Astrocyte (in vitro differentiated cells and primary cell): ENCODE data around the gene NCOA3. TPM values are rescaled to one million over a fixed set of nuclear protein-coding genes. Genes with fewer than 3 reads are reported as not detected.
"Not testable (repeated sequence)": the region's sequence is repeated elsewhere in the genome, so short reads cannot be mapped to it uniquely, and the experiment has no call there.

Source experiments
- DNase-seq: peaks from one replicate; pipeline ENCODE4 v3.0.0-alpha.2; 2010; ENCODE audit warnings: low read depth
- FAIRE-seq: peaks from 2 replicates; lab custom pipeline; 2011; peaks lifted over from hg19 to GRCh38; lab: Jason Lieb, UNC
- H2AFZ ChIP-seq: 2 replicates; pipeline ENCODE4 v1.6.0; 2012; ENCODE audit warnings: low read depth, low read length, inconsistent platforms
- H3K27ac ChIP-seq: 2 replicates; pipeline ENCODE4 v1.5.1; 2011; ENCODE audit warnings: low read depth, low read length, inconsistent platforms
- H3K27me3 ChIP-seq: 2 replicates; pipeline ENCODE4 v1.6.0; 2011; ENCODE audit warnings: low read length, inconsistent platforms; ENCODE audit not compliant: insufficient read depth
- H3K36me3 ChIP-seq: 2 replicates; pipeline ENCODE4 v1.5.1; 2011; ENCODE audit warnings: low read length, inconsistent platforms; ENCODE audit not compliant: insufficient read depth
- H3K4me1 ChIP-seq: 2 replicates; pipeline ENCODE4 v1.5.1; 2011; ENCODE audit warnings: low read length, inconsistent platforms; ENCODE audit not compliant: insufficient read depth
- H3K4me2 ChIP-seq: 2 replicates; pipeline ENCODE4 v1.6.0; 2012; ENCODE audit warnings: low read length, inconsistent platforms
- H3K4me3 ChIP-seq: 2 replicates; pipeline ENCODE4 v1.5.1; 2011; ENCODE audit warnings: low read depth, mild to moderate bottlenecking, low read length, inconsistent platforms; ENCODE audit not compliant: insufficient read depth
- H3K79me2 ChIP-seq: 2 replicates; pipeline ENCODE4 v1.6.0; 2012; ENCODE audit warnings: mild to moderate bottlenecking, low read length, inconsistent platforms; ENCODE audit not compliant: insufficient read depth
- H3K9ac ChIP-seq: 2 replicates; pipeline ENCODE4 v1.6.0; 2012; ENCODE audit warnings: mild to moderate bottlenecking, low read length, inconsistent platforms
- H3K9me3 ChIP-seq: 2 replicates; pipeline ENCODE4 v1.5.1; 2012; ENCODE audit warnings: low read depth, mild to moderate bottlenecking, low read length, inconsistent platforms; ENCODE audit not compliant: insufficient read depth
- H4K20me1 ChIP-seq: 2 replicates; pipeline ENCODE4 v1.6.0; 2012; ENCODE audit warnings: low read length, inconsistent platforms; ENCODE audit not compliant: insufficient read depth
- H3K27ac Mint-ChIP-seq: one replicate; pipeline ENCODE4 v1.8.0; 2021; ENCODE audit warnings: mild to moderate bottlenecking, mixed read lengths; ENCODE audit not compliant: unreplicated experiment
- H3K27me3 Mint-ChIP-seq: one replicate; pipeline ENCODE4 v1.8.0; 2021; ENCODE audit warnings: low read depth, mixed read lengths; ENCODE audit not compliant: unreplicated experiment
- H3K36me3 Mint-ChIP-seq: one replicate; pipeline ENCODE4 v1.8.0; 2021; ENCODE audit warnings: low read depth, mixed read lengths; ENCODE audit not compliant: unreplicated experiment
- H3K4me1 Mint-ChIP-seq: one replicate; pipeline ENCODE4 v1.8.0; 2021; ENCODE audit warnings: low read depth, mixed read lengths; ENCODE audit not compliant: unreplicated experiment
- H3K4me3 Mint-ChIP-seq: one replicate; pipeline ENCODE4 v1.8.0; 2021; ENCODE audit warnings: mild to moderate bottlenecking, moderate library complexity, mixed read lengths; ENCODE audit not compliant: unreplicated experiment
- H3K9me3 Mint-ChIP-seq: one replicate; pipeline ENCODE4 v1.8.0; 2021; ENCODE audit warnings: mild to moderate bottlenecking, mixed read lengths; ENCODE audit not compliant: unreplicated experiment
- EZH2 ChIP-seq: IDR thresholded peaks from 2 replicates; pipeline ENCODE4 v1.6.1; 2012; ENCODE audit warnings: mild to moderate bottlenecking, low read length, inconsistent platforms; ENCODE audit not compliant: insufficient read depth
- total RNA-seq: library from RNA; stranded (reverse); gene quantifications from 2 replicates; pipeline ENCODE4 v1.2.1, GENCODE V29; 2021
- TF ChIP-seq, protein P1 (sequence below): IDR thresholded peaks from 2 replicates; pipeline ENCODE4 v1.5.1; 2011; ENCODE audit warnings: low read depth, mild to moderate bottlenecking, inconsistent platforms, low read length, moderate library complexity; ENCODE audit not compliant: insufficient read depth

Gene NCOA3
- total RNA-seq, 1 donor from 2014 or later = 30.5 TPM

DNA sequence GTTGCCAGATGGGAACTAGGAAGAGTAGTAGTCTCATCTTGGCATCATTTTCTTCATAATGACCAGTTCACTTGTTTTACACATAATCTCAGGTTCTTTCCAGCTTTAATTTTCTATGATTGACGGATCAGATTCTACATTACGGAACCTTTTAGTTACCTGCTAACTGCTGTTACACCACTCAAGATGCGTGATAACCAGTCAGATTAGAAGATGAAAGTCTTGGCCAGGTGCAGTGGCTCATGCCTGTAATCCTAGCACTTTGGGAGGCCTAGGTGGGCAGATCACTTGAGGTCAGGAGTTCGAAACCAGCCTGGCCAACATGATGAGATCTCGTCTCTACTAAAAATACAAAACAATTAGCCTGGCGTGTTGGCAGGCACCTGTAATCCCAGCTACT lies 92.5 kb downstream of the NCOA3 start:
- Histone ChIP-seq H3K9me3 (no peaks in the 10 kb centered on the region), H3K79me2 (peaks cover 11% of the 10 kb centered on the region), H3K27me3 (no peaks in the 10 kb centered on the region), H2AFZ (no peak overlapping the region), H3K9ac (no peak overlapping the region), H3K27ac (no peak overlapping the region), H3K4me1 (no peaks in the 10 kb centered on the region), H4K20me1 (peaks cover 15% of the 10 kb centered on the region), H3K4me3 (no peak overlapping the region), H3K36me3 (no peaks in the 10 kb centered on the region), H3K4me2 (no peak overlapping the region)
- Mint-ChIP-seq H3K9me3 (no peaks in the 10 kb centered on the region), H3K27ac (no peak overlapping the region), H3K36me3 (peaks cover 4% of the 10 kb centered on the region), H3K4me3 (no peak overlapping the region), H3K4me1 (no peaks in the 10 kb centered on the region), H3K27me3 (no peaks in the 10 kb centered on the region)
- DNase-seq = no peak
- TF ChIP-seq EZH2 = no peak
- TF ChIP-seq, protein P1, sequence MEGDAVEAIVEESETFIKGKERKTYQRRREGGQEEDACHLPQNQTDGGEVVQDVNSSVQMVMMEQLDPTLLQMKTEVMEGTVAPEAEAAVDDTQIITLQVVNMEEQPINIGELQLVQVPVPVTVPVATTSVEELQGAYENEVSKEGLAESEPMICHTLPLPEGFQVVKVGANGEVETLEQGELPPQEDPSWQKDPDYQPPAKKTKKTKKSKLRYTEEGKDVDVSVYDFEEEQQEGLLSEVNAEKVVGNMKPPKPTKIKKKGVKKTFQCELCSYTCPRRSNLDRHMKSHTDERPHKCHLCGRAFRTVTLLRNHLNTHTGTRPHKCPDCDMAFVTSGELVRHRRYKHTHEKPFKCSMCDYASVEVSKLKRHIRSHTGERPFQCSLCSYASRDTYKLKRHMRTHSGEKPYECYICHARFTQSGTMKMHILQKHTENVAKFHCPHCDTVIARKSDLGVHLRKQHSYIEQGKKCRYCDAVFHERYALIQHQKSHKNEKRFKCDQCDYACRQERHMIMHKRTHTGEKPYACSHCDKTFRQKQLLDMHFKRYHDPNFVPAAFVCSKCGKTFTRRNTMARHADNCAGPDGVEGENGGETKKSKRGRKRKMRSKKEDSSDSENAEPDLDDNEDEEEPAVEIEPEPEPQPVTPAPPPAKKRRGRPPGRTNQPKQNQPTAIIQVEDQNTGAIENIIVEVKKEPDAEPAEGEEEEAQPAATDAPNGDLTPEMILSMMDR = no peak
- no peak for FAIRE-seq

DNA sequence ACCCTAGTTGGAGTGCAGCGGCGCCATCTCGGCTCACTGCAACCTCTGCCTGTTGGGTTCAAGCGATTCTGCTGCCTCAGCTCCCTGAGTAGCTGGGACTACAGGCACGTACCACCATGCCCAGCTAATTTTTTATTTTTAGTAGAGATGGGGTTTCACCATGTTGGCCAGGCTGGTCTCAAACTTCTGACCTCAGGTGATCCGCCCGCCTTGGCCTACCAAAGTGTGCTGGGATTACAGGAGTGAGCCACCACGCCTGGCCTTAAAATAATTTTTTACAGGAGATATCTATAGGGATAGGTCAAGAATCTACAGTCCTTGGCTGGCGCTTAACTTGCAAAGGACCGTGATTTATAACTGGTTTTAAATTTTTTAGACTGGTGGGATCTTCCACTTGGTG lies 93.5 kb downstream of the NCOA3 start:
- not testable (repeated sequence) for DNase-seq, H3K4me3 ChIP-seq, H3K27me3 Mint-ChIP-seq, H3K9ac ChIP-seq, H3K4me3 Mint-ChIP-seq, H3K9me3 ChIP-seq, FAIRE-seq, H3K27ac ChIP-seq, H3K4me2 ChIP-seq, H3K9me3 Mint-ChIP-seq, H3K27me3 ChIP-seq, H3K36me3 Mint-ChIP-seq, H2AFZ ChIP-seq, H3K27ac Mint-ChIP-seq, H3K36me3 ChIP-seq, H3K4me1 Mint-ChIP-seq, H3K4me1 ChIP-seq
- H3K79me2 ChIP-seq = peaks cover 13% of the 10 kb centered on the region
- peaks cover 15% of the 10 kb centered on the region for H4K20me1 ChIP-seq

DNA sequence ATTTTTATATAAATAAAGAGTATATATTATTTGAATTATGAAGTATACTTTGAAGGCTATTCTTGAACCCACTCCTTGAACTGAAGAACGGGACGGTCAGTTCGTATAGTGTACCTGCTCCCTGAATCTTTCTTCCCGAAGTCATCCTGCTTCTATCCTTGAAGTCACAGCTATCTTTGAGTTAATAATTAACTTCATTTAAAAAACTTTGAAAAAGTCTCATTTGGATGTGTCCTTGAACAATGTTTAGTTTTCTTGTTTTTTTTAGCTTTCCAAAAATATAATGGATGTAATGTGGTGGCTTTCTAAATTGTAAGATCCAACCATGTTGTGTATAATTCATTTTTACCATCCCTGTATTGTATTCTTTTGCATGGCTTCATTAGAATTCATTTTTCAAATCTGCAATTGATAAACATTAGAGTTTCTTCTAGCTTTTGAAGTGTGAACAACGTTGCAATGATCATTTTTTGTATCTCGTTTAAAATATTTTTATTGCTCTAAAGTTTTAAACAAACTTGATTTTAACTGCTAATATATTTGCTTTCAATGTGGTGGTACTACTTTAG lies 94.4 kb downstream of the NCOA3 start:
- Mint-ChIP-seq H3K27me3 (no peaks in the 10 kb centered on the region), H3K36me3 (peaks cover 4% of the 10 kb centered on the region), H3K4me3 (no peak overlapping the region), H3K9me3 (no peaks in the 10 kb centered on the region), H3K4me1 (no peaks in the 10 kb centered on the region), H3K27ac (no peak overlapping the region)
- no peak for FAIRE-seq
- Histone ChIP-seq H3K27me3 (no peaks in the 10 kb centered on the region), H3K9me3 (no peaks in the 10 kb centered on the region), H3K36me3 (no peaks in the 10 kb centered on the region), H3K79me2 (peaks cover 15% of the 10 kb centered on the region), H3K4me3 (no peak overlapping the region), H3K4me1 (no peaks in the 10 kb centered on the region), H2AFZ (no peak overlapping the region), H3K4me2 (no peak overlapping the region), H4K20me1 (peaks cover 15% of the 10 kb centered on the region), H3K27ac (no peak overlapping the region), H3K9ac (no peak overlapping the region)
- DNase-seq = no peak
- TF ChIP-seq EZH2 = no peak
